GM21390 (cell line): Measurements from ENCODE around the gene GSTT4.
"Not testable (repeated sequence)": the region's sequence is repeated elsewhere in the genome, so short reads cannot be mapped to it uniquely, and the experiment has no call there.

ENCODE experiments used
- ATAC-seq: cut with Tn5 transposase; IDR thresholded peaks from one replicate; pipeline ENCODE4 v1.9.1; 2021; ENCODE audit not compliant: unreplicated experiment

Gene GSTT4

DNA sequence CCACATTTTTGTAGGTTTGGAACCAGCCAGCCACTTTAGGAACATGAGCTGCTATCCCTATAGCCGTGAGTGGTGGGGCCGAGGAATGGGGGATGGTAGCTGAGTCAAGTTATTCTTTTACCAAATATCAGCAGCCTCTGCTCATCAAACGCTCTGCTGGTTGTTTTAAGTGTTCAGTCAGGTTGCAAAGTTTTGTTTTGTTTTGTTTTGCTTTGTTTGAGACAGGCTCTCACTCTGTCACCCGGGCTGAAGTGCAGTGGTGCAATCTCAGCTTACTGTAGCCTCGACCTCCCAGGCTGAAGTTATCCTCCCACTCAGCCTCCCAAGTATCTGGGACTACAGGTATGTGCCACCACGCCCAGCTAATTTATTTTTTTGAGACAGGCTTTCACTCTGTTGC, 20.2 kb upstream of the GSTT4 start:
- no peak for ATAC-seq

DNA sequence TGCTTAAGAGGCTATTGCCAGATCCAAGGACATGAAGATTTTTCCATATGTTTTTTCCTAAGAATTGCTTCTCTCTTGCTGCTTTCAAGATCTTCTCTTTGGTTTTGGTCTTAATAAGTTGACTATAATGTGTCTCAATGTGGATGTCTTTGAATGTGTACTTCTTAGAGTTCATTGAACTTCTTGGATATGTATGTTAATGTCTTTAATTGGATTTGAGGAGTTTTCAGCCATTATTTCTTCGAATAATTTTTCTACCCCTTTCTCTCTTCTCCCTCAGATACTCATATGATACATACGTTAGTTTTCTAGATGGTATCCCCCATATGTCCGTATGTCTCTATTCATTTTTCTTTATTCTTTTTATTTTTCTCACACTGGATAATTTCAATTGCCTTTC, 19.1 kb upstream of the GSTT4 start:
- ATAC-seq, result no peak

DNA sequence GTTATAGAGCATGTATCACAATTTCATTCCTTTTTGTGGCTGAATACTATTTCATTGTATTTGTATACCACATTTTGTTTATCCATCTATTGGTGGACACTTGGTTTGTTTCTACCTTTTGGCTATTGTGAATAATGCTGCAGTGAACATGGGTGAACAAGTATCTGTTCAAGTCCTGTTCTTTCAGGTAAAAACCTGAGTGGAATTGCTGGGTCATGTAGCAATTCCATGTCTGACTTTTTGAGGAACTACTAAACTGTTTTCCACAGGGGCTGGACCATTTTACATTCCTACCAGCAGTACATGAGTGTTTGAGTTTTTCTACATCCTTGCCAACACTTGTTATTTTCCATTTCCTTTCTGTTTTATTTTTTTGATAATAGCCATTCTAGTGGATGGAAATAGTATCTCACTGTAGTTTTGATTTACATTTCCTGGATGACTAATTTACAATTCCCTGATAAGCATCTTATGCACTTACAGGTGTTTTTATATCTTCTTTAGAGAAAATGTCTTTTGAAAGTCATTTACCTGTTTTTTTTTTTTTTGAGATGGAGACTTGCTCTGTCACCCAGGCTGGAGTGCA, 18.0 kb upstream of the GSTT4 start:
- no peak for ATAC-seq

DNA sequence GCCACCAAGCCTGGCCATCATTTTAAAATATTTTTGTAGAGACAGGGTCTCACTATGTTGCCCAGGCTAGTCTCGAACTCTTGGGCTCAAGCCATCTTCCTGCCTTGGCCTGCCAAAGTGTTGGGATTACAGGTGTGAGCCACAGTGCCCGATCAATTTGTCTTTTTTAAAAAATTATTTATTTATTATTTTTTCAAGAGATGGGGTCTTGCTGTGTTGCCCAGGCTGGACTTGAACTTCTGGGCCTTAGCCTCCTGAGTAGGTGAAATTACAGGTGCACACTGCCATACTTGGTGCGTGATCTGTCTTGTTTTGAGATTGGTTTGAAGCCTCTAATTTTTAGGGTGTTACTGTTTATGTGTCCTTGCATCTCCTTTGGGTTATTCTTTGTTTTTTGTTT, 16.1 kb upstream of the GSTT4 start:
- no peak for ATAC-seq

DNA sequence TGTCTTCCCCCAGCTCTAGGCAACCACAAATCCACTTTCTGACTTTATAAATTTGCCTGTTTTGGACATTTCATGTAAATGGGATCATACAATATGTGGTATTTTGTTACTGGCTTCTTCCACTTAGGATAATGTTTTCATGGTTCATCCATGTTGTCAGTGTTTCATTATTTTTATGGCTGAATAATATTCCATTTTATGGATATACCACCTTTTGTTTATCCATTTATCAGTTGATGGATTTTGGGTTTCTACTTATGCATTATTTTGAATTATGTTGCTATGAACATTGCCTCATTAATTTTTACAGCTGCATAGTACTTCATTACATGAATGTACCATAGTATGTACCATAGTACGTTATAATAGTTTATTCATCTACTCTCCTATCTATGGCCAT, 10.9 kb upstream of the GSTT4 start:
- no peak for ATAC-seq

DNA sequence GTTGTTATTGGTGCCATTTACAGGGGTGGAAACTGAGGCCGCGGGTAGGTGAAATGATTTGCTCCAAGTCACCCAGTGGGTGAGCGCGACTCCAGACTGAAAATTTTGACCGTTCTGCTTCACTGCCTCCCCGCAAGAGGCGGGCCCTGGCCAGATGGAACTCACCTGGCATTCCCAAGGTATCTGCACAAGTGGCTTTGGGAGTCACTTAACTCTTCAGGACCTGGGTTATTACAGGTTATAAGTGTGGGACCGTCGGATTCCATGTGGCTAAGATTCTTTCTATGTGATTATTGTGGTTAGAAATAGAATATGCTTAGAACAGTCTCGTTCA, 6.4 kb upstream of the GSTT4 start:
- ATAC-seq, result no peak

DNA sequence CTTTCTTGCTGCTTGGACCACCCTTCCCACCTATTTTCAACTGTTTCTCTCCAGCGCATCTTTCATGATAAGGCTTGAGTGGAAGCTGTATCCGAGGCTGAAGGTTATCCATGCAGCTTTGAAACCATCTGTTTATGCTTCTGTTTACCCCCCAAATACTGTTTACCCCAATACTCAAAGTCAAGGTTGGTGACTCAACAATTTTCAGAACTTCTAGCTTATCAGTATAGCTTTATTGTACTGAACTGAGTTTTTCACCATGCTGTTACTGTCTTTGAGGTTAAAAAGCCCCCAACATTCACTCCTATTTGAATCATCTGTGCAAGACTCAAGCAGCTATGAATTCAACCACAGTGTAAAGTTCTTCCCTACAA, 4.8 kb upstream of the GSTT4 start:
- ATAC-seq, result no peak

DNA sequence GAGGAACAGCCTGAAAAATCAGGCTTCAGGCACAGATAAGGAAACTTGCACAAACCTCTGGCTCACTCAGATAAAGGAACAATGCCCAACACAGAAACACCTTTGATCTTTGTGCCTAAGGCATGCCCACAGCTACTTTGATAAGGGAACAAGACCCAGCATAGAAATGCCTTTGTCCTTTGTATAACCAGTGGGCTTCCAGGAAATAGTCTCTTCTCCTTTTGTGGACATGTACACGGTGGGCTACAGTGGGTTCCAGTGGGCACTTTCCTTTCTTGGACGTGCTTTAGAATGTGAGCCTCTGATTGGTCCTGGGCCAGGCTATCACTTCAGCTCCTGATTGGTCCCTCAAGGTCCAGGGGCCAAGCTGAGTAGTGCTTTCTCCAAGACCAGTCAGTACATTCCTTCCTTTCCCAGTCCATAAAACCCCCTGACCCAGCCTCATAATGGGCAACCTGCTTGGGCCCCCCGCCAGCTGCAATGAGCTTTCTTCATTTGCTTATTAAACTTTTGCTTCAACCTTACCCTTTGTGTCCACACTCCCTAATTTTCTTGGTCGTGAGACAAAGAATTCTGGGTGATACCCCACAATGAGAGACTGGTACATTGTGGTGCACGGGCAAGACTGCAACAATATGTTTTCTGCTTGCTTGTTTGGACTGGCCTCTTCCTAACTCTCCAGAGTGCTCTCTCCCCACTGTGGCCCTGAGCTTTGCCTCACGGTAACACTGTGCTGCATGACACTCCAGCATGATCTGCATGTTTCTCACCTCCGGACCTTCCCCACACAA, 4.2 kb upstream of the GSTT4 start:
- no peak for ATAC-seq

DNA sequence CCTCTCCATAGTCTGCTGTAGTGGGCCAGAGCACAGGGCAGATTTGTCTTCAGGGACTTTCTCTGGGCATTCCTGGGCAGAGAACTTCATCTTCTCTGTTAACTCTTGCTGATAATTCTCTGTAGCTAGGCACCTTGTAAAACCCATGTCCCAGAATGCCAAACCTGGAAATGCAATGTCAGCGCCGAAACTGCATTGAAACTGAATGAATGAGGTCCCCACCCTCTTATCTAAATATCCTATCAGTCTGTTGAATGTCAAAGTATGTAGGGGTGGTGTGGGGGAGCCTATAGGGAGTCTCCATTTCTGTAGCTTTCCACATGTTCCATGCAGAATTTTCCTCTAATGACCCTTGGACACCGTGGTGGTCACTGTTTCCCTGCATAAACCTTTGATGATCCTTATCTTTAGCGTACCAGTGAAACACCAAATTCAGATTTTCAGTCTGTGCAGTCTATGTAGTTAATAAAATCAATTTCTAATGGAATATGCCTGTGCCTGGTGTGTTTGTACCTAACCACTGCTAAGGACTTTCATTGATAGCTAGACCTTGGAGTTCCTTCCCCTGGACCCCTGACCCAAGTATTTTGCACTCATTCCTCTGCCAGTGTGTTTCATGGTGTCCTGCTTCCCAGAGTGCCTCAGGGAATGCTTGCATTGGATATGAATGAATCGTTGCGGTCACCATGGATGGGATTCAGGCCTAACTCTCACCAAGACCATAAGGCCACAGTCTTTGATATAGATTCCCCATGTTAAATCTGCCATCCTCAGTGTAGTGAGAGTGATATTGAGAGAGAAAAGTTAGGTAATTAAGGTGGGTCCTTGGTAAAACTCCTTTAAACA, 3.4 kb upstream of the GSTT4 start:
- no peak for ATAC-seq

DNA sequence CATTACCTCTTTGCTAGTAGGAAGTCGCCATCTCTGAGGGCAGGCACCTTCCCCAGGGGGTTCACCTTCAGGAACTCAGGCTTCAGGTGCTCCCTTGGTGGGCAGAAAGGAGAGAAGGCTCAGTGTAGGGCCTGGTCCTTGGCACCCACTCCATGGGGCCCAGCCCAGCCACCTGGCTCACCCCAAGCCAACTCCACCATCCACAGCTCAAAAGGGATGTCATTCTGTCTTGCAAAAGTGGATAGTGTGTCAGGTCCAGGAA, 2.7 kb upstream of the GSTT4 start:
- no peak for ATAC-seq

DNA sequence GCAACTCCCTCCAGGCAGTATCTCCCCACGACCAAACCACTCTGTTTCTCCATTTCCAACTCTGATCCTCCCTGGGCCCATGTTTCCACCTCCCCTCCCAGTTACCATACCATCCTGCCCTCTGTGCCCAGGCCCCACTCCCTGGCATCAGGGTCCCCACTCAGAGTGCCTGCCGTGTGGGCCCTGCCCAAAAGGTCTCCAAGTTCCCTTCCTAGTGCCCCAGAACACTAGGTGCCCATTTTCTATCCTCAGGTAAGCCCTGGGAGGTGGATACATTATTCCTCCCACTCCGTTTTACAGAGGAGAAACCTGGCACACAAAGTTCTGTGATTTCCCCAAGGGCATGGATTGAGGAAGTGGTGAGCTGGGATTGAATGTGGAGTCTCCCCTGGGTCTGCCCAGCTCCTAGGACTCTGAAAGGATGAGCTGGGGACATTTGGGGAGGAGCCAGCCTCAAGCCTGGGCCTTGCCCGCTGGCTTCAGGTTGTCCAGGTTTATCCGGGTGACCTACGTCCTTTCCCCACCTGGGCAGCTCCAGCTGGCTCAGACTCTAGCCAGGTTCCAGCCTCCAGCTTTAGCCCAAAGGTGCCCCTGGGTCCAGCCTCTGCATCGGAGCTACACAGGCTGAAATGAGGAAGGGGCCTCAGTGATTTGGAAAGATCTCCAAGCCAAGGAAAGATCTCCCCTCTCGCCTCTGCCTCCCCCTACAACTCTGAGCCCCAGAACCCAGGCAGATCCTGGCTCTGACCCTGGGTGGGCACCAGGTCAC, 2.2 kb upstream of the GSTT4 start:
- no peak for ATAC-seq

DNA sequence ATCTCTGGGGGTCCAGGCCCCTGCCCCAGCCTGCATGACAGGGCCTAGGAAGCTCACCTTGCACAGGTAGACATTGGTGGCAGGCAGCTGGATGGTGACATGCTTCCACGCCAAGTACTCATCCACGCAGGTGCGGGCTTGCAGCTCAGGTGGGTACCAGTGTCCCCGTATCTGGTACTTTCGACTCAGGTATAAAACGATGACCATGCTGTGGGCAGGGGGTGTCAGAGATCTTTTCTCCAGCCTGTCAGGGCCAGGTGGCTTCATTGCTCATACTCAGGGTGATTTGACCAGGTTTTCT, 1.6 kb upstream of the GSTT4 start:
- no peak for ATAC-seq

DNA sequence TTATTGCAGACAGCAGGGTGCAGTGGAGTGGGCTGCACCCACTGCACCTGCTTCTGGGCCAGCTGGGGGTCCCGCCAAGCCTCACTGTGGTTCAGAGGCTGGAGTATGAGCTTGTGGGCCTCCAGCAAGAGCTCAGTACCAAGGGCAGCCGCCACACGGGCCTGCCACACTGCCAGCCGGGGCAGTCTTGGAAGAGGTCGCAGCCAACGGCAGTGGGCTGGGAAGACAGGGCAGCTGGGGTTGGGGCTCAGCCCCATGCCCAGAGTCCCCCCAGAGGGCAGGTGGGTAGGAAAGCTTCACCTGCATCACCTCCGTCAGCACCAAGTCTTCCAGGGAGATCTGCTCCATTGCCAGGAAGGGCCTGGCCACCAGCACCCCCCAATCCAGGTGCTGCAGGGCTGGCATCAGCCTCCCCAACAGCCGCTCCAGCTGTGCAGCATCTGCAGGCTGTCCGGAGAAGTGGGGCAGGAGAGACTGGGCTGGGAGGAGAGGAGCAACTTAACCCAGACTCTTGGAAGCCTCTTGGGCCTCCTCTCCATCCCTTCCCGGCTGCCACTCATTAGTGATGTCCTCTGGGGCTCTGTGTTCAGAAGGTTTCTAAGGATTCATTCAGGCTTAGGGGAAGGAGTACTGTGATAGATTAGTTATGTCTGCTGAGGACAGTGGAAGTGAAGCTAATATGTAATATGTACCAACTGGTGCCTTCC, 1.1 kb upstream of the GSTT4 start:
- no peak for ATAC-seq

DNA sequence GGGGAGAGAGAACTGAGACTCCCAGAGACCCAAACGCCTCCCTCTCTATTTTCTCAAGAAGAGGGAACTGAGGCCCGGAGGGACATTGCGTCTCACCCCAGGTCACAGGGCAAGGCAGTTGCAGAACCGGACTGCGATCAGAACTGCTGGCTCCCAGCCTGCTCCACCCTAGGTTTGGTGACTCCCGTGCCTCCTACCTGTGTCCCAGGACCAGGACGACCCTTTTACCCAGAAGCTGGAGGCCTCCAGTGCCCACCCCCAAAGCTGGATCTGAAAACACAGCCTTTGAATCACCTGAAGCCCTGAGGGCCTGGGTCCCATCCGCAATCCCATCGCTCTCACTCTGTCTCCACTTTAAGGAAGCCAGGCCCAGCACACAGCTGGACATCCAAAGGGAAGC, 1.4 kb downstream of the GSTT4 start:
- no peak for ATAC-seq

DNA sequence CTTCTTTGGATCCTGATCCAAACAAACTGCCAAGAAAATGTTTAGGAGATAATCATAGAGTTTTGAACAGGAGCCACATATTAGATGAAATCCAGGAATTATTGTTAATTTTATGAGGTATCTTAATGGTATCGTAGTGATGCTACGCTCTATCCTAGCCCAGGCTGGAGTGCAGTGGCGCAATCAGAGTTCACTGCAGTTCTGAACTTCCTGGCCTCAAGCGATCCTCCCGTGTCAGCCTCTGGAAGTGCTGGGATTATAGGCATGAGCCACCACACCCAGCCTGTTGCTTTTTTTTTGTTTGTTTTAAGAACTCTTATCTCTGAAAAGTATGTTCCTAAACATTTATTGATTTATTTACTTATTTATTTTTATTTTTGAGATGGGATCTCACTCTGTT, 2.4 kb downstream of the GSTT4 start:
- ATAC-seq, result no peak

DNA sequence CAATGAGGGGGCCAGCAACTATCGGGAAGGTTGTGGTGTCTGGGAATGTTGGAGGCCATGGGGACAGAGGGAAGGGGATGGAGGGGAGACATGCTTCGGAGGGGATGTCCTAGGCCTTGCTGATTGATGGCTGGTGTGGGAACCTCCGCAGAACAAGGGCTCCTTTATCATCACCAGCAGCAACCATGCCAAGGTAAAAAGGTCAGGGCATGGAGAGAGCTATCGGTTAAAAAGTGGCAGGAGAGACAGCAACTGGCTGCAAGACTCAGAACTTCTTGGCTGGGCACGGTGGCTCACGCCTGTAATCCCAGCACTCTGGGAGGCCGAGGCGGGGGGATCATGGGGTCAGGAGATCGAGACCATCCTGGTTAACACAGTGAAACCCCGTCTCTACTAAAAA, 3.0 kb downstream of the GSTT4 start:
- no peak for ATAC-seq

DNA sequence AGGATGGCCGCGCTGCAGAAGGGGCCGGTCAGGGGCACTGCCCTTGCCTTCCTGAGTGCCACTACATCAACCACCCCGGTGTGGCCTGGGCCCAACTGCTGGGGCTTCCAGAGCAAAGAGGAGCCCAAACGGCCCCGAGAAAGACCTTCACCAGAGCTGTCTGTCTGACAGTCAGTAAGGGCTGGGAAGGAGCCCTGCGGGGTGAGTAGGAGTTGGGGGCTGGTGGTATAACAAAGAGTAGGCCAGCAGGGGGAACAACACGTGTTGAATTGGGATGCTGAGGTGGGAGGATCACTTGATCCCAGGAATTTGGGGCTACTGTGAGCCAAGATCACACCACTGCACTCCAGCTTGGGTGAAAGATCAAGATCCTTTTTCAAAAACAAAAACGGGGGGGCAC, 3.9 kb downstream of the GSTT4 start:
- ATAC-seq, result no peak

DNA sequence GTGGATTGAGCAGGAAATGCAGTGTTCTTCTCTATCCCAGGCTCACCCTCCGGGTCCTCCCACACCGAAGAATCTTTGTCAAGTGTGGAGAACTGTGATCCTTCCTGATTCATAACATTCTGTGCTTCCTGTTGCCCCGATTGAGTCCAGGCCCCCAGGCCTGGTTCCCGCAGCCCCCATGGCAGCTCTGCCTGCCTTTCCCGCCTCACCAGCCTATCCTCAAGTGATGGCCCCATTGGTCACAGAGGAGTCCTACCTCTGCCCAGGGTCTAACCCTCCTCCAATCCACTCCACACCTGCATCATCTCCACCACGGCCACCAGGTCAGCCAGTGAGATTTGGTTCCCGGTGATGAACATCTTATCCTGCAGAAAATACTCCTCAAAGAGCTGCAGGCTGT, 5.5 kb downstream of the GSTT4 start:
- ATAC-seq, result not testable (repeated sequence)

DNA sequence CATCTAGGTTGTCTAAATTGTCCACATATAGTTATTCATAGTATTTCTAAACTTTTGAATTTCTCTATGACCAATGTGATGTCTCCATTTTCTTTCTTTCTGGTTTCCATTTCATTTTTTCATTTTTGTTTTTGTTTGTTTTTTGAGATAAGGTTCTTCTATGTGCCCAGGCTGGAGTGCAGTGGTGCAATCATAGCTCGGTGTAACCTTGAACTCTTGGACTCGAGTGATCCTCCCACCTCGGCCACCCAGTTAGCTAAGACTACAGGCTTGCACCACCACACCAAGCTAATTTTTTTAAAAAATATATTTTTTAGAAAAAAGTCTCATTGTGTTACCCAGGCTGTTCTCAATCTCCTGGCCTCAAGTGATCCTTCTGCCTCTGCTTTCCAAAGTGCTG, 8.2 kb downstream of the GSTT4 start:
- ATAC-seq, result no peak

DNA sequence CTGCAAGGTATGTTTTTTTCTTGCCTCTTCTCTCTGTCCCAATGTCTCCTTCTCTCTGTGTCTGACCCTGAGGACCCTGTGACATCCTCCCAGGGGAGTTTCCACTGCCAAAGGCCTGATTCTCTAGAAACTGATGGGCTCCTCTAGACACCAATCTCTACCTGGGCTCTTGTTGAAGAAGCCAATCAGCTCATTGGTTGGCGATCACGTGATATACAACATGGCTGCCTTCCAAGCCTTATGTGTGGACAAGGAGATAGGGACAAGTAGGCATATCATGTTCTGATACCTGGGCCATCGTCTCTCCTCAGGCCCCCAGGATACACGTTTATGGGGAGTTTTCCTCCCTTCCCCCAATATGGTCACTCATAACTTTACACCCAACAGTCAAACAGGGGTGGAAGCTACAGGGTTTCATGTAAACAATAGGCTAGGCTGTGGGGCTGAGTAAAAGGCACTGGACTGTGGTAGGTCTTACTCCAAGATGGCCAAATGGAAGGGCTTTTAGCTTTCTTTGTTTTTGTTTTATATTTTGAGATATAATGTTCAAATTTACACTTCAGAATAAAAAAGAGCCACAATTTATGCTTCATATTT, 11.6 kb downstream of the GSTT4 start:
- not testable (repeated sequence) for ATAC-seq

DNA sequence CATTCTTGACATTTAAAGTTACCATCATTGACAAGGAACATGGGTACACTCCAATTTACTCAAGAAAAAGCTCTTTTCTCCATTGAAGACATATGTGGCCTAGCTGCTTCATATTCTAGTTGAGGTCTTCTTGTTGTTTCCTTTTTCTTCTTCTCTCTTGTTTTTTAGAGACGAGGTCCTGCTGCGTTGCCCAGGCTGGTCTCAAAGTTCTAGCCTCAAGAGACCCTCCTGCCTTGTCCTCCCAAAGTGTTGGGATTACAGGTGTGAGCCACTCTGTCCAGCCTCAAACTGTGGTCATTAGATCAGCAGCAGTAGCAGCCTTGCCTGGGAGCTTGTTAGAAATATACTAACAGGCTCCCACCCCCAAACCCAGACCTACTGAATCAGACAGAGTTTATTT, 12.2 kb downstream of the GSTT4 start:
- ATAC-seq, result not testable (repeated sequence)
